ENCODE data around the gene IL17RD. TPM values are rescaled to one million over a fixed set of nuclear protein-coding genes. Genes with fewer than 3 reads are reported as not detected.
"Not testable (repeated sequence)": the region's sequence is repeated elsewhere in the genome, so short reads cannot be mapped to it uniquely, and the experiment has no call there.

IL17RD gene
- total and polyA plus RNA-seq, 9 donors, result 19.6 to 40.6 (median 30.4) TPM

- no peak for DNase-seq
- no peaks in the 10 kb centered on the region for H3K27me3 ChIP-seq (ENCODE audit: control insufficient read depth, insufficient read depth, low read length)
- no peaks in the 10 kb centered on the region for H3K9me3 ChIP-seq (replicated peaks; ENCODE audit: control insufficient read depth, low read depth, low read length)
- no peak overlapping the region for H3K4me3 ChIP-seq (ENCODE audit: low read length)
- peaks cover 9% of the 10 kb centered on the region for H3K36me3 ChIP-seq (ENCODE audit: control insufficient read depth, insufficient read depth, low read length)
- H3K4me1 ChIP-seq (ENCODE audit: control insufficient read depth, insufficient read depth, low read length), result peaks cover 20% of the 10 kb centered on the region
- no CpG with 5 or more reads among the region's 1 CpG for WGBS (ENCODE audit: insufficient coverage)
- H3K27ac ChIP-seq (ENCODE audit: low read length), result no peak overlapping the region
These were observed 77.6 kb downstream of the IL17RD start for GRCh38 chr3:57087361-57088092.

DNA sequence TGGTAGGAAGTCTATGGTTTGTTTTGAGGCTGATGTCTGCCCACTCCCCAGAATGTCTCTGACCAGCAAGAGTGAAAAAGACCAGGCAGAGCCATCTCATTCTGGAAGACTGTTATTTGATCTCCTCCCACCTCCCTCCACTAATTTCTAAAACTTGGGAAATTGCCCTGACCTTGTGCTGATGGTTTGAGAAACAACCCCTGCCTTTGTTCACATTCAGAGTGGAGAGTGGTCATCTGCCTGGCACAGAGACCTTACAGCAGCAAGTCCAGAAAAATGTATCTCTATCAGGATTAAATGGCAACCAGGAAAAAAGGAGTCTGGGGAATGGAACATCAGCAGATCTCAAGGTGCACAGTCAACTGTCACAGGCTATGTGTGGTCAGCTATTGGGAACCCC lies 79.0 kb downstream of the IL17RD start:
- Histone ChIP-seq H3K27ac (ENCODE audit: low read length) (no peak overlapping the region), H3K9me3 (replicated peaks; ENCODE audit: control insufficient read depth, low read depth, low read length) (no peaks in the 10 kb centered on the region), H3K4me3 (ENCODE audit: low read length) (no peak overlapping the region), H3K36me3 (ENCODE audit: control insufficient read depth, insufficient read depth, low read length) (peaks cover 9% of the 10 kb centered on the region), H3K4me1 (ENCODE audit: control insufficient read depth, insufficient read depth, low read length) (peaks cover 11% of the 10 kb centered on the region), H3K27me3 (ENCODE audit: control insufficient read depth, insufficient read depth, low read length) (no peaks in the 10 kb centered on the region)
- no peak for DNase-seq

DNA sequence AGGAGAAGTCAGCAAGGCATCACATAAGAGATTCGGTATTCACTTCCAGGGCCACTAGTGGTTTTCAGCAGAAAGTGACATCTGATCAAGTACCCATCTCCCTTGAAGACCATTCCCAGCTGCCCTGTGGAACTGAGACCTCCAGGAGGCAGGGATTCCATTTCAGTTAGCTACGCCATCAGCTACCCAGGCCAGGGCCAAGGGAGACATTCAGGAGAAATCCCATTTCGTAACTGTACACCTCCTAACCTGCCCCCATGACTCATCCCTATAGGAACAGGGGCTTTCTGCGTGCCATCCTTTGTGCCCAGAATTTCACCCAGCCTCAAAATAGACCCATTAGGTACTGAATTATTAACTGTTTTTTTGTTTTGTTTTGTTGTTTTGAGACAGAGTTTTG lies 79.9 kb downstream of the IL17RD start:
- Histone ChIP-seq H3K27ac (ENCODE audit: low read length) (no peak overlapping the region), H3K27me3 (ENCODE audit: control insufficient read depth, insufficient read depth, low read length) (peaks cover under 1% of the 10 kb centered on the region), H3K36me3 (ENCODE audit: control insufficient read depth, insufficient read depth, low read length) (peaks cover 6% of the 10 kb centered on the region), H3K4me3 (ENCODE audit: low read length) (no peak overlapping the region), H3K4me1 (ENCODE audit: control insufficient read depth, insufficient read depth, low read length) (peaks cover 9% of the 10 kb centered on the region), H3K9me3 (replicated peaks; ENCODE audit: control insufficient read depth, low read depth, low read length) (no peaks in the 10 kb centered on the region)
- 75% methylated on average over 1 of the region's 4 CpGs for WGBS (ENCODE audit: insufficient coverage)
- DNase-seq, result no peak

GRCh38 chr3:57083266-57083995 lies 81.7 kb downstream of the IL17RD start:
- peaks cover 15% of the 10 kb centered on the region for H3K4me1 ChIP-seq (ENCODE audit: control insufficient read depth, insufficient read depth, low read length)
- not testable (repeated sequence) for H3K27ac ChIP-seq (ENCODE audit: low read length); H3K9me3 ChIP-seq (replicated peaks; ENCODE audit: control insufficient read depth, low read depth, low read length); H3K4me3 ChIP-seq (ENCODE audit: low read length); H3K27me3 ChIP-seq (ENCODE audit: control insufficient read depth, insufficient read depth, low read length); H3K36me3 ChIP-seq (ENCODE audit: control insufficient read depth, insufficient read depth, low read length); DNase-seq
- 92% methylated on average over 13 of the region's 16 CpGs for WGBS (ENCODE audit: insufficient coverage)

DNA sequence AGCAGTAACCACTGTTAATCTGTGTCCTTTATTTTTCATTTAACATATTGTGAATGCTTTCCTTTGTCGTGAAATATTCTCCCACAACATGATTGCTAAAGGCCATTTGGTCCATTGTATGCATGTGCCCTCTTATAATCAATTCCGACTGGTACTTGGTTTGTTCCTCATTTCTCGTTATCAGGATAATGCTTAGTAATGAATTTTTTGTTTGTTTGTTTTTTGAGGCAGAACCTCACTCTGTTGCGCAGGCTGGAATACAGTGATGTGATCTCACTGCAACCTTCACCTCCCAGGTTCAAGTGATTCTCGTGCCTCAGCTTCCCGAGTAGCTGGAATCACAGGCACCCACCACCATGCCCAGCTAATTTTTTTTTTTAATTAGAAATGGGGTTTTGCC lies 82.7 kb downstream of the IL17RD start:
- Histone ChIP-seq H3K4me3 (ENCODE audit: low read length) (no peak overlapping the region), H3K9me3 (replicated peaks; ENCODE audit: control insufficient read depth, low read depth, low read length) (no peaks in the 10 kb centered on the region), H3K27ac (ENCODE audit: low read length) (no peak overlapping the region), H3K4me1 (ENCODE audit: control insufficient read depth, insufficient read depth, low read length) (peaks cover 22% of the 10 kb centered on the region), H3K36me3 (ENCODE audit: control insufficient read depth, insufficient read depth, low read length) (no peaks in the 10 kb centered on the region), H3K27me3 (ENCODE audit: control insufficient read depth, insufficient read depth, low read length) (peaks cover 11% of the 10 kb centered on the region)
- no peak for DNase-seq
- no CpG with 5 or more reads among the region's 6 CpGs for WGBS (ENCODE audit: insufficient coverage)

- H3K4me1 ChIP-seq (ENCODE audit: control insufficient read depth, insufficient read depth, low read length), result peaks cover 24% of the 10 kb centered on the region
- no peaks in the 10 kb centered on the region for H3K9me3 ChIP-seq (replicated peaks; ENCODE audit: control insufficient read depth, low read depth, low read length)
- H3K27me3 ChIP-seq (ENCODE audit: control insufficient read depth, insufficient read depth, low read length), result peaks cover 17% of the 10 kb centered on the region
- H3K36me3 ChIP-seq (ENCODE audit: control insufficient read depth, insufficient read depth, low read length), result no peaks in the 10 kb centered on the region
- 67% methylated on average over 1 of the region's 3 CpGs for WGBS (ENCODE audit: insufficient coverage)
- H3K27ac ChIP-seq (ENCODE audit: low read length), result no peak overlapping the region
- H3K4me3 ChIP-seq (ENCODE audit: low read length), result no peak overlapping the region
- DNase-seq, result no peak
These were observed 84.0 kb downstream of the IL17RD start for GRCh38 chr3:57081173-57081572.

DNA sequence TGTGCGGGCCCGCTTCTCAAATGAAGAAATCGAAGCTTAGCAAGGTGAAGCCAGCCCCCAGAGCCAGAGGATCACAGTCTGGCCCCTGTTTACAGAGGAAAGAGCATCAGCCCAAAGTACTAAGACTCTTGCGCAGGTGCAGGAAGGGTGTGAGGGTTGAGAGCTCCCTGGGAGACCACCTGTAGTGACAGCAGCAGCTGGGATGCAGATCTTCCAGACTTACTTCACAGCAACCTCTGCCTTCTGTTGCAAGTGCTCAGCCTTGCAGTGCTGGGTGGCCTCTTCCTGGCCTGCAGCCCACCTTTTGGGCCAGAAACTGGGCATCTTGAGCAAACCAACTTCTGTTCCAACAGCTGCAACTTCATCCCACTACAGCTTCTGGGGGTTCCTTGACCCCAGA lies 85.0 kb downstream of the IL17RD start:
- Histone ChIP-seq H3K27me3 (ENCODE audit: control insufficient read depth, insufficient read depth, low read length) (peaks cover 17% of the 10 kb centered on the region), H3K27ac (ENCODE audit: low read length) (no peak overlapping the region), H3K9me3 (replicated peaks; ENCODE audit: control insufficient read depth, low read depth, low read length) (no peaks in the 10 kb centered on the region), H3K36me3 (ENCODE audit: control insufficient read depth, insufficient read depth, low read length) (peaks cover 2% of the 10 kb centered on the region), H3K4me3 (ENCODE audit: low read length) (no peak overlapping the region), H3K4me1 (ENCODE audit: control insufficient read depth, insufficient read depth, low read length) (peaks cover 24% of the 10 kb centered on the region)
- no peak for DNase-seq
- WGBS (ENCODE audit: insufficient coverage), result 74% methylated on average over 4 of the region's 4 CpGs

DNA sequence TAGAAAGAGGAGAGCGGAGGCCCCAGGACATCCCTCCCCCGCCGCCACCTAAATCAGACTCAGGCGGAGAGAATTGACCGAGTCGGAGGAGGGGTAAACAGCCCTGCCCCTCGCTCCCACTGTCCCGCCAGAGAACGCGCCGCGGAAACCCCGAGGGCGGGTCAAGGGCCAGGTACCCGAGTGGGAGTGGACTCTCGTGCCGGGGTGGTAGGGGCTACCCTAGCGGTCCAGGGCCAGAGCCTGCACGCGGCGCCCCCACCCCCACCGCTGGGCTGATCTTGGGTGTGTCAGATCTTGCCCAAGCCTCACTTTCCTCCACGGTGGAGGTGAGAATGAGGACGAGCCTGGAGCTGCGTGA lies 85.7 kb downstream of the IL17RD start:
- Histone ChIP-seq H3K4me3 (ENCODE audit: low read length) (peak overlapping the region; percentile 91), H3K27me3 (ENCODE audit: control insufficient read depth, insufficient read depth, low read length) (peaks cover 17% of the 10 kb centered on the region), H3K27ac (ENCODE audit: low read length) (peak overlapping the region; percentile 78), H3K9me3 (replicated peaks; ENCODE audit: control insufficient read depth, low read depth, low read length) (no peaks in the 10 kb centered on the region), H3K4me1 (ENCODE audit: control insufficient read depth, insufficient read depth, low read length) (peaks cover 28% of the 10 kb centered on the region), H3K36me3 (ENCODE audit: control insufficient read depth, insufficient read depth, low read length) (peaks cover 8% of the 10 kb centered on the region)
- DNase-seq, result no peak
- WGBS (ENCODE audit: insufficient coverage), result 4% methylated on average over 11 of the region's 25 CpGs

DNA sequence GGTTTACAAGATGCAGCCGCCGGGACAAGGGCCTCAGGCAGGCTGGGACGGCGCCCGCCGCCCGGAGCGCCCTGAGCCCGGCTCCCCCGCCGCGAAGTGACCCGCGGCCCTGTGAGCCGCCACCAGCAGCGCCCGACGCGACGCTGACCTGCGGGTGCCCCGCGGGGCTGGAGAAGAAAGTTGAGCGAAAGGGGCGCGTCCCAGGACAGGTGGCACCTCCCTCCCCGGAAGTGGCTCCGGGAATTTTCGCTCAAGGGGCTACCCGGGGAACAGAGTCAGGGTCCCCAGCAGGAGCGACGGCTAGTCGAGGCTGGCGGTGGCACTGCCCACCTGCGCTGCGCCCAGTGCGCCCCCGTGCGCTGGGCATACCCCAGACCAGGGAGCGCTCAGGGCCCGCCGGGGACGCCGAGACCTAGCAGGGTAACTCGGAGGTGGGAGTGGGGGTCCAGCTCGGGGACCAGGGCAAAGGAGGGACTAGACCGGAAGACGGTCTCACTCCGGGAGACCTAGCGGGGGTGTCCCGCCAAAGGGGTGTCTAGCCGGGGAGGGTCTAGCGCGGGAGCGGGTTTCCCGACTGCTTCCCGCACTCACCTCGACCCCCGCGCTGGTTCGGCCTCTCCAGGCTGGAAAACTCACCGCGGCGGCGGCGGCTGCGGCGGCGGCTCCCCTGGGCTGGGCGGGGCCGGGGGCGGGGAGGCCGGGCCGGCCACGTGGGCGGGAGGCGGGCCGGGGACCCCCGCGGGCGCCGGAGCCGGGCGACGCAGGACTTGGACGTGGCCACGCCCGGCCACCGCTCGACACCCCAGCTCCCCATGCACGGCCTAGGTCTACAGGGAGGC lies 86.3 kb downstream of the IL17RD start:
- peak; percentile 76 for DNase-seq
- H3K27me3 ChIP-seq (ENCODE audit: control insufficient read depth, insufficient read depth, low read length), result peaks cover 17% of the 10 kb centered on the region
- 1% methylated on average over 85 of the region's 91 CpGs for WGBS (ENCODE audit: insufficient coverage)
- H3K4me1 ChIP-seq (ENCODE audit: control insufficient read depth, insufficient read depth, low read length), result peaks cover 28% of the 10 kb centered on the region
- H3K4me3 ChIP-seq (ENCODE audit: low read length), result peak overlapping the region; percentile 91
- peaks cover 13% of the 10 kb centered on the region for H3K36me3 ChIP-seq (ENCODE audit: control insufficient read depth, insufficient read depth, low read length)
- H3K27ac ChIP-seq (ENCODE audit: low read length), result peak overlapping the region; percentile 81
- H3K9me3 ChIP-seq (replicated peaks; ENCODE audit: control insufficient read depth, low read depth, low read length), result no peaks in the 10 kb centered on the region

GRCh38 chr3:57078344-57078634 lies 86.9 kb downstream of the IL17RD start:
- 1% methylated on average over 15 of the region's 15 CpGs for WGBS (ENCODE audit: insufficient coverage)
- H3K9me3 ChIP-seq (replicated peaks; ENCODE audit: control insufficient read depth, low read depth, low read length), result no peaks in the 10 kb centered on the region
- H3K36me3 ChIP-seq (ENCODE audit: control insufficient read depth, insufficient read depth, low read length), result peaks cover 17% of the 10 kb centered on the region
- peaks cover 28% of the 10 kb centered on the region for H3K4me1 ChIP-seq (ENCODE audit: control insufficient read depth, insufficient read depth, low read length)
- peak overlapping the region; percentile 91 for H3K4me3 ChIP-seq (ENCODE audit: low read length)
- peaks cover 17% of the 10 kb centered on the region for H3K27me3 ChIP-seq (ENCODE audit: control insufficient read depth, insufficient read depth, low read length)
- DNase-seq, result peak; percentile 78
- H3K27ac ChIP-seq (ENCODE audit: low read length), result peak overlapping the region; percentile 57
